ENCODE measurements around the gene DAB1.

The DAB1 gene

DNA sequence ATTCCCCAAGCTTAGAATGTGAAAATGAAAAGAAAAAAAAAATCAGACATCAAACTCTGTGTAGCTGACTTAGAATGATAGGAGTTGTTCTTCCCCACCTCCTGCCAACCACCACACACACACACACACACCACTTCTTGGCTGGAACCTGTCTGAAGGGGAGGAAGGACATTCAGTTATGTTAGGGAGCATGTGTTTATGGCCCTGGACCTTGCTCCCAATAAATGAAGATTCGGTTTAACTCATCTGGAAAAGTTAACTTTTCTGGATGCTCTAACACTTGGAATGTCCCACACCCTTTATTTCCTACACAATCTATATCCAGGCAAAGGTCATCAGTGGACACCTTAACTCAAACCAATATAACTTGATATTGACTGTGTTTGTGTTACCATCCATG lies 112.4 kb downstream of the DAB1 start:
- no peak for DNase-seq

DNA sequence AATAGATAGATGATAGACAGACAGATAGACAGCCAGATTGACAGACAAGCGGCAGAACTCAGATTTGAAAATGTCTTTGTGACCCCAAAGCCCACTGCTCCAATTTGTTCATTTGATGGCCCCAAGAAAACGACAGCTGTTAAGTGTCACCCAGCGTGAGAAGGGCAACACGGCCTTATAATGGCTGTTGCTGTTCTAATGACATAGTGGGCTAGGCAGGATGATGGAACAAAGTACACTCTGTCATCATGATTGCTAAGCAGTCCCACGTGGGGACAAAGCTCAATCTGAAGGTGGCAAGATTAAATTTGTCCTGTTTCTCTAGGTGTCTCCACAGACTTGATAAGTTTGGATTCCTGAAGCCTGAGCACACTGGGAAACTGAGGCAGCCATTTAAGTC lies 112.9 kb downstream of the DAB1 start:
- DNase-seq = no peak

DNA sequence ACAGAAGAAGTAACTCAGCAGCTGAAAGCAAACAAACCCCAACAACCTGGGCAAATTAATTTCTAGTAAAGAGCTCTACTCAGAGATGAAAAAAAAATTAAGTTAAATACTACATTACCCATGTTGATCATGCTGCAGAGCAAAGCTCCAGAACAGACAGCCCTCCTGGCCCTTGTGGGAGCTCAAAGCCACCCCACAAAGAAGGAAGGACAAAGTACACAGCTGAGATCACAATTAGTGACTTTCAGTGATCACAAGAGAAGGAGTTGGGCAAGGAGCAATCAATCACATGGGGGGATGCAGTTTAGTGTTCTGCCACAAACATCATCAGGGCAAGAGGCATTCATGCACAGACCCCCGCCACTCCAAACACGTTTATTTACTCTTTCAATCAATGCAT lies 114.2 kb downstream of the DAB1 start:
- no peak for DNase-seq

DNA sequence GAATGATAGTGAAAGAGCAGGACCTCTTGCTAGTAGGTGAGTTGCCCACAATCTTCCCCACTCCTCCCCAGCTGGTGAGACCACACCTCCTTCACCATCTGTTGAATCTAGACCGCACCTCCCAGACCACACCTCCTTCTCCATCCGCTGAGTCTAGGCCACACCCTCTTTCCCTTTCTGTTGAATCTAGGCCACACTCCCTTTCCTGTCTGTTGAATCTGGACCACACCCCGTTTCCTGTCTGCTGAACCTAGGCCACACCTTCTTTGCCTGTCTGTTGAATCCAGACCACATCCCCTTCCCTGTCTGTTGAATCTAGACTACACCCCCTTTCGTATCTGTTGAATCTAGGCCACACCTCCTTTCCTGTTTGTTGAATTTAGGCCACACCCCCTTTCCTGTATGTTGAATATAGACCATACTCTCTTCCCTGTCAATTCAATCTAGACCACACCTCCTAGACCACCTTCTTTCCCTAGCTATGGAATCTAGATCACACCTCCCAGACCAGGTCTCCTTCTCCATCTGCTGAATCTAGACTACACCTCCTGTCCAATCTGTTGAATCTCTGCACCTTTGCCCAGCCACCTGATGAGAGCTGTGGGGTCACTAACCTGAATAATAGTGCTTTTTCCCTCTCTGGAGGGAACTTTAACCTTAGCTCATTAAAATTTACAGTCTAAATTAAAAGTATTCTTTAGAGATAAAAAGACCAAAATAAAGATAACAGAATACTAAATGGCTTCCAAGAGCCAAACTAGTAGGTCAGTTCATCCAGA lies 116.3 kb downstream of the DAB1 start:
- peak; percentile 85 to 89 for DNase-seq

DNA sequence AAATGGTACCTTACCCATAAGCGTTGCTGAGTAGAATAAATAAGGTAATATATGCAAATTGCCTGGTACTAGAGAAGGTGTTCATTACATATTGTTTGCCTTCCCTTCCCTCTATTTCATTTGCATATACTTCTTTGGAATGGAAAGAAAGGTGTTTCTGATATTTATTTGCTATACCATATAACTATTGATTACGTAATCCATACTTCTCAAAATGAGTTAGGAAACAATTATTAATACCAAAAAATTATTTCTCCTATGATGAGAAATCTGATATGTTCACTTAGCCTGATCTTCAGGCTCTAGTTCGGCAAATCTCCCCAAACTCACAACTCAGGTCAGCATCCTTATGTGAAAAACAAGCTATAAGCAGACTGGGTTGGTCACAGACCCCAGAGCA lies 119.3 kb downstream of the DAB1 start:
- DNase-seq = no peak

DNA sequence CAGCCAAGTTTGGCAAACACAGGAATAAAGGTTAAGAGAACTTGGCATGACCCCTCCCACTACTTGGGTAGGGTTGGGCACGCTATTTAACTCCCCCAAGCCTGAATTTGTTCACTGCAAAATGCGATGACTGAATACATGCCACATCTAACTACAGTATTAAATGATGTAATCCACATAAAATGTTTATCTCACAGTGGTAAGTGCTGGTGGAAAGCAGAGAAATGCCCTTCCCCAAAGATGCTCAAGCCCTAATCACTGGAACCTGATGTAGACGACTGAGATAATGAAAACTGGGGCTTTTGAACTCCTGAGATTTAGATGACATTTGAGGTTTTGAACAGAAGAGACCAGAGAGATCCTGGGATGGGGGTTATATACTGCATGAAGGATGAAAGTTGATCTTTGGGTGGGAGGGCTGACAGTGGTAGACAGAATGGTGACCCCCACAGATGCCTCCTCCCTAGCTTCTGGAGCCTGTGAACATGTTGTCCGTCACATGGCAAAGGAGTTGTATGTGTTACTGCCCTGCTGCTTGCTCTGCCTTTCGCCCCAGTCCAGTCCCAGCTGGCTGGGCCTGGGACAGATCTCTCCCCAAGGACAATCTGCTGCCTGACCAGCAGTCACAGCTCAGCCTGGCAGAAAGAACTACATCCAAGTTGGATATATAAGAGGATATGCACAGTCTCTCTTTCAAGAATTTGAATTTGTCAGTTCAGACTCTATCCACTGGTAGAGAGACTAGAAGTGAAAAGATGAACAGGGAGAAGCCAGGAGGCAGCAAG lies 120.9 kb downstream of the DAB1 start:
- no peak for DNase-seq

DNA sequence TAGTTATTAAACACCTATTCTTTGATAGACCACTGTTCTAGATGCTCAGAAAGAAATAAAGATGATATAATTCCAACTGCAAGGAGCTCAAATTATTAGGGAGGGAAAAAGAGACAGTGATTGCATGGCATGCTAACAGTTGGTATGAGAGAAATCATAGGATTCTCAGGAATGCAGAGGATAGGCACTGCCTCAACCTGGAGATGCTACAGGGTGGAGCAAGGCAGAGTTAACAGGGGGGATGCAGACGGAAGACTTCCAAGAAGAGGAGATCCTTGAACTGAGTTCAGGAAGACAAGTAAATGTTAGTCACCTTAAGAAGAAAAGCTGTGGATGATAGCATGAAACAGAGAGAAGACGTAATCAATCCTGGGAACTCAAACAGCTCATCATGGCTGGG lies 123.7 kb downstream of the DAB1 start:
- no peak for DNase-seq

DNA sequence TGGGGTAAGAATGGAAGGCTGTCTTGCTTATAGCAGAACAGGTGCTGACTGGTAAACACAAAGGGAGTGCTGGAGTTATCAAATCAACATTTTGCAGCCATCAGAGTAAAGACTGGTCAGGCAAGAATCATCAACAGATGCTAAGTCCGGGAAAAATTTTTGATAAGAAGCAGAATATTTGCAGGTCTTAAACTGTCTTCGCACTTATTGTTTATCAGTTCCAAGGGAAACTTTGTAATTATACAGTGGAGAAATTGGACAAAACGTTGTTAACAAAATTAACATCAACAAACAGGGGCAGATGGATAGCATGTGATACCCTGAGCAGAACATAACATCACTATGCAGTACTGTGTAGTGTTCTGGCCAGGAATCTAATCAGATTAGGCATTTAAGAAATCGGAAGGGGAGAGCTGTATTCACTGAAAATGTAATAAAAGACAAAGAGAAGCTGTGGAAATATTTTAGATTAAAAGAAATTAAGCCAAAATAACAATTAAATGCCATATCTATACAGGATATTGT lies 127.1 kb downstream of the DAB1 start:
- DNase-seq = no peak

DNA sequence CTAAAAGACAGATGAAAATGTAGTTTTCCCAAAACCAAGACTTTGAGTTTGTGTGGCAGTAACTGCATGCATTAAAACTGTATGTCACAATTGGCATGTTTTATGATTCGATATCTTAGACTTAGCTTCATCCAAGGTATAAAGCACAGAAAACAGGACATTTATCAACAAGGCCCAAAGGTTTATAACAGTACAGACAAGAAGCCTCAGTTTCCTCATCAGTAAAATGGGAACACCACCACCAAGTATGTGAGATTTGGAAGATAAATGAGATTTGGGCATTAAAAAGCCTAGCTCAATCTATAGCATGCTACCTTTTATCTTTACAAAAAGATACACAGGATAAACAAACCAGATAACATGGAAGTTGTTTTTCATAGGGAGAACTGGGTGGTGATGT lies 128.5 kb downstream of the DAB1 start:
- DNase-seq = no peak

DNA sequence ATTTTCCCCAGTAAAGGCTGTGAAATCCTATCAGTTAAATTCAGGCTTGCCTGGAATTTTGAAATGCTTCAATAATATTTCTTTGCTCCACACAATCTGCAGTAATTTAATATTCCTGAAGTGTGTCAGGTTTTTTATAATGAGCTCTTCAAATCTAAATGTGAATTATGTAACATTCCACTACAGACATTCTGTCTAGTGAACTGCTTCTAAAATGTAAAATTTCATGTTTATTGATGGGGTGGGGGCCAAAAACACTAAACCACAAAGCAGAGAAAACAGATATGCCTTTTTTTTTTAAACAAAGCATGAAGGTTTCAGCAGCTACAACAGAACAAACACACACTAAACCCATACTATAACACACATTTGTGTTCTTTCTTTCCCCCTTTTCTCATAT lies 129.7 kb downstream of the DAB1 start:
- no peak for DNase-seq

DNA sequence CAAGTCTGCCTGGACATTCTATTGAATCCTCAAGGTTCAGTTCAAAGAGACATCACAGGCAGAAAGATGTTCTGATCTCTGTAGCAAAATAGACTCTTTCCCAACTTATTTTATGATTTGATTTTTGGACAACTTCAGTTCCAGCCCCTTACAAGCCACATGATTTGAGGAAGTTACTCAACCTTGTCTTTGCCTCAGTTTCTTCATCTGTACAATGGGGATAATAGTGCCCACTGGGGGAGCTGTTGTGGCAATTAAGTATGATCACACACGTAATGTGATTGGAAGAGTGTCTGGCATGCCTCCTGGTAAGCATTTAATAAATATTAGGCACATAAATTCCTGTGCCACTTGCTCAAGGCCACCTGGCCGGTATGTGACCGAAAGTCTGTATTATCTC lies 130.6 kb downstream of the DAB1 start:
- no peak for DNase-seq

DNA sequence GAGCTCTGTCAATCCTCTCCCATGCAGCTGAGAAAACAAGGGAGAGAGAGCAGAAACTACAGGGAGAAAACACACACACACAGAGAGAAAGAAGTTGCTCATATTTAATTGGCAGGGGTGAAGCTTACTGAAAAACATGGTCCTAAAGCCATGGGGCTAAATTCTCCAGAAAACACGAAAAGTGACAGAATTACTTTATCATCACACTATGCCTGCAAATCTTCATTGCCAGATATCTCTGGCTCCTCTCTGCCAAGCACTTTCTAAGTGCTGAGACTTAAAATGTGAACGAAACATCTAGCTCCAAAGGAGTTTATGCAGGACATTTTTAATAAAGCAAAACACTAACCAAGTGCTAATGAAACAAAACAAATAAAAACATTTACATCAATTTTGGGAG lies 134.1 kb downstream of the DAB1 start:
- DNase-seq = no peak

DNA sequence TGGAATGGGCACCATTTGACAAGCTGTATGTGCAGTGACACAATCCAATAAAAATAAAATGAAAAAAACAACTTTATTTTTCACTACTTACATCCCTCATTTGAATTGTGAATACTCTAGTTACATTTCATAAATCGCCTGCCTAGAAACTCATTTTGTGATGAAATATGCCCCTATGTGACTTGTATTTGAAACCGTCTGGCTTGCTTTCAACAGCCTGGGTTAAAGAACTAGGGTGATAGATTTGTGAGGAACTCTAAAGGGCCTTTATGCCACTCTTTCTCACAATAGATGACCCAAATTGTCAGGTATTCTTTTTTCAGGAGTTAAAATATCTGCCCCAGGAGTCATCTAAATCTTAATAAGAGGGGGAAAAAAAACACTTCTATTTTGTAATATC lies 137.9 kb downstream of the DAB1 start:
- DNase-seq = no peak

DNA sequence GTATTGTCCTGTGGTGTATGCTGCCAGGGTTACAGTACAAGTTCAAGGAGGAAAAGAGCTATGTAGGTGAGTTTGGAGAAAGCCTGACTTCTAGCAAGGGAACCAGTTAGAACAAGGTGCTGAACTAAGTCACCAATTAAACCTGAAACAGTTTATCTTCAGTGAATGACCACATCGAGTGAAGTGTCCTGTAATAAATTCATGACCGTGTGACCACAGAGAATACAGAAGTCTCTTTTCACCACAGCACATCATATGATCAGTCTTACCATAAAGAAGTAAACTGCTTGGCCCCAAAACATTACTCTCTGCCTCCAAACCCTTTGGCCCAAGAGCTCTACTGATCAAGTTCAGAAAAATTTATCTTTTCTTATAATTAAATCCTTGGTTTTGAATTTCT lies 141.4 kb downstream of the DAB1 start:
- no peak for DNase-seq

DNA sequence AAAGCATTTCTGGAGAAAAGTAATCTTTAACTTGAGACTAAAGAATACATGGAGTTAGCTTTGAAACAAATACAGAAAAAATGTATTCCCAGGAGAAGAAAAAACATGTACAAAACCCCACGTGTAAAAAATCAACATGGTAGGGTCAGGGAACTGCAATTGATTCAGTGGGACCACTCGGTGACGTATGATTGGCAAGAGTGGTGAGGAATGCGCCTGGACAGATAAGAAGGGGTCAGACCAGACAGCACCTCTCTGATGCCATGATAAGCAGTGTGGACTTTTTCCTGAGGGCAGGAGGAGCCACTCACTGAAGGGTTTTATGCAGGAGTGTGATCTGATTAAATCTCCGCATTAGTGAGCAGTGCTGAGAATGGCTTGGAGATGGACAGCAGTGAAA lies 142.5 kb downstream of the DAB1 start:
- DNase-seq = no peak

DNA sequence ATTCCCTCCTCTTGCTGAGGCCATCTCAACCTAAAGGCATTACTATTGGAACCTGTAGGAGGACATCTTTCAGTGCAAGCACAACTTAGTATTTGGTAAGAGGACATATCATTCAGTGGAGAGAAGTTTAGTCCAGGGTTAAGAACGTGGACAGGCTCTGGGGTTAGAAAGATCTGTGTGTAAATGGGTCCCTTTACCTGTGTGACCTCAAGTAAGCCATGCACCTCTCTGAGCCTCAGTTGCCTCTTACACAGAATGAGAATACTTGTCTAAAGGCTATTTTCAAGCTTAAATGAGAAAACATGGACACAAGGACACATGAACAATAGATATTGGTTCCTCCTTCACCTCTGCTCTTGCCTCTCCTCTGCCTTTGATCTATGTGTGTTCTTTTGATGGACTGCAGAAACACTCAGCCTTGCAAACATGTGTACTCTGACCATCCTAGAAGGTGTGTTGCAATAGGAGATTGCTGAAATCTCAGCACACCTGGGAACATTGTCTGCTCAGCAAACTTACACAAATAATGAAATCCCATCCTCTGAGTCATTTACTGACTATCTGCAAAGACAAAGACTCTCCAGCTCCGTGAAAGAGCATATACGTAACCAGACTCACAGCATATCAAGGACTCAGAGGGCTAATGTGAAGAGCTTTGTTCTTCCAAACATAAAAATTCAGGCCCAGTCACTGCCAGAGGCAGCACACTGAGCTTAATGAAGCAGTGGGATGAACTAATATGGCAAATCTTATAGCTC lies 143.8 kb downstream of the DAB1 start:
- no peak for DNase-seq

DNA sequence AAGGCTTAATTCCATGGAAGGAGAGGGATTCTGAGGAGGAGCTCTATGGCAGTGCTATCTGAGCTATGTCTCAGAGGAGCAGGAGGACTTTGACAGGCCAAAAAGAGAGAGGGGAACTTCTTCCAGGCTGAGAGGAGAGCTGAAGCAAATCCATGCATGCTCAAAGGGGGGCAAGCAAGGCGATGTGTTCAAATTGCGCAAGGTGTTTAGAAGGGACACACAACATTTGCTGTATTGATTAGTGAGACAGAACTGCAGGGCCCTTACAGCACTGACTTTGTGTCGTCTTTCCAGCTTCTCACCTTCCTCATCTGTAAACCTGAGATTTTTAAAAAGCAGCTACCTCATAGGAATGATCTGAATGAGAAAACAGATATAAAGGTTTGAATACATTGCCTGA lies 145.3 kb downstream of the DAB1 start:
- no peak for DNase-seq

DNA sequence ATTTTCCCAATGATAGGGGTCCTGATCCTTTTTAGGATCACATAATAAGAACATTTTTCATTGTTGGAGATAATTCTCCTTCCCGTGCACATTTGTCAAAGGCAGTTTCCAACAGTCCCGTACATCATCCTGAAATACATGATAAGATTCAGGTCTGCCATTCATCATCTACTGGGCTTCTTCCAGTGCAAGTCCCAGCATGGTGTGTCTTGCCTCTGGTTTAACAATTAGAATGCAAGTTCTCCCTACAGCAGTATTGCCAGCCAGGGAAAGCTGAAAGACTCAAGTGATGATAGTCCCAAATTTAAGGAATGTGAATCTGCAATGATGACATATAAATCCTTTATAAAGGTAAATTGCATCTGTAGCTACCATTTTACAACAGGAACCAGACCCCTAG lies 146.2 kb downstream of the DAB1 start:
- DNase-seq = no peak

DNA sequence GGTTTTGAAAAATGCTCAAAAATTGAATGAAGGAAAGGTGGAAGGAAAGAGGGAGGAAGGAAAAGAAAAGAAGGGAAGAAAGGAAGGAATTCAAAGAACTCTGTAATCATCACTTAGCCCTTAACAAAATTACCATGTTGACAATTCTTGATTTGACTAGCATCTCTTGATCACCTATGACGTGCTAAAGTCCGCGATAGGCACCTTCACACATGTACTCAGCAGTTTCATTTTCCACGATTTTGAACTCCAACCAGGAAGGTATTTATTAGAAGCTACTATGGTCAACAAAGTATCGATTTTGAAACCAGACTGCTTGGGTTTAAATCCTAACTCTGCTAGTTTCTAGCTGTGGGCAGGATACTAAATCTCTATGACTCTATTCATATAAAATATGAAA lies 146.9 kb downstream of the DAB1 start:
- DNase-seq = no peak

DNA sequence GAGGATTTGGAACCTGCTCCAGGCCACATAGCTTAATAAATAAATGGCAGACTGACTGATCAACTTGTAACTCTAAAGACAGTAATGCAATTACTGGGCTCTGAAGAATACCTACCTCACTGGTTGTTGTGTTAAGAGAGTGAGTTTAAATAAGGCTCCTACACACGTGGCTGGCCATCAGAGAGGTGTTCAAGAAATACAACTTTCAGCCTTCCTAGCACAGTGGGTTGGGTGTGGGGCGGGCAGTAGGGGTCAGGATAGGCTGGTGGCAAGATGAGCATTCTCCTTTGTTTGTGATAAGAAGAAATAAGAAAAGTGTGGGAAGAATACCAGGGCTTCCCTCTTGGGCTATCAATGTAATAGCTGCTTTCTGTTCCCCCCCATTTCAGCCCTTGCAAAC lies 151.3 kb downstream of the DAB1 start:
- DNase-seq = no peak

DNA sequence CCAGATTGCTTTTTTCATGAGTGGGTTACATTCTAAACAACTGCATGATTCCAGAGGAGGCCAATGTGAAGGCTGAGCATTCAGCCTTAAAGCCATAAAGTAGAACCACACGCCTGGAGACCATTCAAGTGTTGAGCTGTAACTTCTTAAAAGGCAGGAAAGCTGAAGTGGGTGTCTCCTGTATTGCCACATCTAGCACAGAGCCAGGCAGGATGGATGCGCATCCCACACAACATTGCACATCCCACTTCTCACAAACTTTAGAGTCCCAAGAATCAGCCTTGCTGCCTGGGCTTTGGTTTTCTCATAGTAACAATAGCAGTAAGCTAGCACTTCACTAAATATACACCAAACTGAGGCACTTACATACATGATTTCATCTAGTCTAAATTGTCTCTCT lies 151.7 kb downstream of the DAB1 start:
- no peak for DNase-seq

DNA sequence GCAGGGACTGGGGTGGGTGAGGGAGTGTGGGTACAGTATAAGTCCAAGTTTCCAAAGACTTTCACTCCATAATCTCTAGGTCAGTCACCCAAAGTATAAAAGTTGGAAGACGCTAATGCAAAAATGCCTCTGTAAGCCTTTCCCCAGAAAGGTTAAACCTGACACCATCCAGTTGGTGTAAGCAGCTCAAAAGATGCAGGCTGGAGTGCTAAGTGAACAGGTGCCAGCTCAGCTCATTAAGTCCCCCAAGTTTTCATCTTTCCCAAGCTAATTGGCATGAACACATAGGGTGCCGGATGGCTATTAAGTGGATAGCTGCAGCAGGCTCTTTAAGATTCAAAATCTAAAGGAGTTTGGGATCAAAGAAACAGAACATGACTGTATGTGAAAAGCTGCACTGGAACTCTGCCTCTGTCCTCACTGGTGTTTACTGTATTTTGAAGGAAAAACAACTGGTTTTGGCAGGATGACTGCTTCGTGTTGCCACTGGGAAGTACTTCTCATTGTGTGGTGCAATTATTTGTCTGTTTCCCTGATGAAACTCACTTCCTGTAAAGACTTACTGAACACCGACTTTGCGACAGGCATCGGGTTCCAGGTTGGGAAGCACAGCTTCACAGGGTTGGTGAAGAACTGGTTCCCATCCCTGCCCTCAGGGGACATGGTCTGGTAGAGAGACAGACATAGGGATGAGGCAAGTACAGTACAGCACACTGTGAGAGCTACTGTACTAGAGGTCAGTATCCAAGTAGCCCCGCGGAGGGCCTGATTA lies 152.7 kb downstream of the DAB1 start:
- no peak for DNase-seq
